Measurements from ENCODE around the gene RPL36. TPM values are rescaled to one million over a fixed set of nuclear protein-coding genes. Genes with fewer than 3 reads are reported as not detected.

Gene RPL36
- total RNA-seq, 1 experiment from 2014 or later = 951 TPM

DNA sequence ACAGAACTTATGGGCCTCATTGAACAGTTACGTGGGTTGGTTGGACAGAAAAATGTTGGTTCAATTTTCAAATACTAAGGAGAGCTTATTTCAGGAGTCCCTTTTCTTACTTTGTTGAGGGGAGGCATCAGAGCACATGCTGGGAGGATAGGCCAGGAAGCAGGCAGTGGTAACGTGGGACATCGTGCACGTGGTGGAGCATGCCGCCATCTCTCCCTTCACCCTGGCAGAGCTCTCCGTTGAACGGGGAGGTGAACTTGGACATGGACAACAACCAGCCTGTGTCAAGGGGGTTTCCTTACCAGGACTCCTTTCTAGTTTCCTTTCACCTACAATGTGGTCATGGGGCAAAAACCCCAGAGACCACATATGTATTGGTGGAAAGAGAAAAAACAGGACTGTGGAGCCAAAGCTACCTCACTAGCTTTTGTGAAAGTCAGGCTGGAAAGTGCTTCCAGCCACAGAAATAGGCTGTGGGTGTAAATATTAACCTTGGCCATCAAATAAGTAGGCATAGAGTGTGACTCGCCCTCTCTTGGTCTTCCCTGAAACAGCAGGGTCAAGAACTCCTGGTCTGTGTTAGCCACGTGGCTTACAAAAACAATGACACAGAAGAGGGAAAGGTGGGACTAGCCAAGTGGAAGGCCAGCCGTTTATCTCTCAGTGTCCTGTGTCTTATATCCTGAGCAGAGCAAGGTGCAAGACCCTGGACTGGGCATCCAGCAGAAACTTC lies 24.1 kb upstream of the RPL36 start:
- Histone ChIP-seq H3K9me3 (no peaks in the 10 kb centered on the region), H3K27me3 (replicated peaks; ENCODE audit: control insufficient read depth, insufficient read depth, low read length) (no peaks in the 10 kb centered on the region), H3K4me3 (ENCODE audit: low read depth, low read length) (no peak overlapping the region), H3K4me1 (peaks cover 4% of the 10 kb centered on the region; the same call in 1 of the 2 replicates), H3K36me3 (ENCODE audit: control insufficient read depth, insufficient read depth, low read length) (peaks cover 3% of the 10 kb centered on the region)
- intact Hi-C loops (cut with micrococcal nuclease; ENCODE audit: unreplicated experiment) = no loop called here
- TF ChIP-seq, protein P1, sequence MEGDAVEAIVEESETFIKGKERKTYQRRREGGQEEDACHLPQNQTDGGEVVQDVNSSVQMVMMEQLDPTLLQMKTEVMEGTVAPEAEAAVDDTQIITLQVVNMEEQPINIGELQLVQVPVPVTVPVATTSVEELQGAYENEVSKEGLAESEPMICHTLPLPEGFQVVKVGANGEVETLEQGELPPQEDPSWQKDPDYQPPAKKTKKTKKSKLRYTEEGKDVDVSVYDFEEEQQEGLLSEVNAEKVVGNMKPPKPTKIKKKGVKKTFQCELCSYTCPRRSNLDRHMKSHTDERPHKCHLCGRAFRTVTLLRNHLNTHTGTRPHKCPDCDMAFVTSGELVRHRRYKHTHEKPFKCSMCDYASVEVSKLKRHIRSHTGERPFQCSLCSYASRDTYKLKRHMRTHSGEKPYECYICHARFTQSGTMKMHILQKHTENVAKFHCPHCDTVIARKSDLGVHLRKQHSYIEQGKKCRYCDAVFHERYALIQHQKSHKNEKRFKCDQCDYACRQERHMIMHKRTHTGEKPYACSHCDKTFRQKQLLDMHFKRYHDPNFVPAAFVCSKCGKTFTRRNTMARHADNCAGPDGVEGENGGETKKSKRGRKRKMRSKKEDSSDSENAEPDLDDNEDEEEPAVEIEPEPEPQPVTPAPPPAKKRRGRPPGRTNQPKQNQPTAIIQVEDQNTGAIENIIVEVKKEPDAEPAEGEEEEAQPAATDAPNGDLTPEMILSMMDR (IDR thresholded peaks at IDR 0.05; ENCODE audit: insufficient read depth in 1 of 2, low read depth in 1 of 2, low read length in 1 of 2, severe bottlenecking in 1 of 2, unreplicated experiment in 1 of 2) = peak in 1 of 2 experiments; percentile 32
- BruUV-seq (replicated peaks) = no TSS peak
- ChIA-PET POLR2A (interaction anchor here (0.7 kb wide), 1 partner anchor 24 kb away, joined by 9 read pairs; no protein-coding TSS in a partner anchor), CTCF (no interaction called here)
- no peak for DNase-seq
- peaks cover 8% of the 10 kb centered on the region for H3K4me1 Mint-ChIP-seq (ENCODE audit: low read depth, unreplicated experiment)
- no peak overlapping the region for H3K4me3 Mint-ChIP-seq (ENCODE audit: unreplicated experiment)
- H3K27me3 Mint-ChIP-seq (ENCODE audit: insufficient read depth, unreplicated experiment) = no peaks in the 10 kb centered on the region
- peaks cover 97% of the 10 kb centered on the region for H3K36me3 Mint-ChIP-seq (ENCODE audit: insufficient read depth, unreplicated experiment)
- no peaks in the 10 kb centered on the region for H3K9me3 Mint-ChIP-seq (ENCODE audit: unreplicated experiment)
- no peak overlapping the region for H3K27ac Mint-ChIP-seq (ENCODE audit: unreplicated experiment)

DNA sequence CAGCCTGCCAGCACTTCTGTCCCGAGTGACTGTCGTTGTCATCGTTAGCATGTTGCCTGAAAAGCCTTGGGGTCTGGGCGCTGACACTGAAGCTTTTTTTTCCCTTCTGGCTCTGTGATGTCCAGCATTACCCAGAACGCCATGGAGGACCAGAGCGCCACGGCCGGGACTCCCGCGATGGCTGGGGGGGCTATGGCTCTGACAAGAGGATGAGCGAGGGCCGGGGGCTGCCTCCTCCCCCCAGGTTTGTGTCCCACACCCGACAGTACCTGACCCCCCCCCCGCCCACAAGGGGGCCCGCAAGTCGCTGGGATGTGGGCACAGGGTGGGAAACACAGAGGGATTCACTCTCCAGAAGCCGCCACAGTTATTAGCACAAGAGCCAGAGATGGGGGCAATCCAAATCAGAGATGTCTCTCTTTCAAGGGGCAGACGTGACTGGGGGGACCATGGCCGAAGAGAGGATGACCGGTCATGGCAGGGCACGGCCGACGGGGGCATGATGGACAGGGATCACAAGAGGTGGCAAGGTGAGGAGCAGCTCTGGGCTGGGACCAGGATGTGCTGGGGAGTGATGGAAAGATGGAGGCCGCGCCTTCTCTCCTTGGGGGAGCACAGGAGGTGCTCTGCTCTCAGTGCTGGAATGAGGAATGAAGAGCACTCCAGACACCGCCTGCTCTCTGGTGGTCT lies 23.0 kb upstream of the RPL36 start:
- peaks cover 3% of the 10 kb centered on the region for H3K36me3 ChIP-seq (ENCODE audit: control insufficient read depth, insufficient read depth, low read length)
- H3K36me3 Mint-ChIP-seq (ENCODE audit: insufficient read depth, unreplicated experiment) = peaks cover 97% of the 10 kb centered on the region

DNA sequence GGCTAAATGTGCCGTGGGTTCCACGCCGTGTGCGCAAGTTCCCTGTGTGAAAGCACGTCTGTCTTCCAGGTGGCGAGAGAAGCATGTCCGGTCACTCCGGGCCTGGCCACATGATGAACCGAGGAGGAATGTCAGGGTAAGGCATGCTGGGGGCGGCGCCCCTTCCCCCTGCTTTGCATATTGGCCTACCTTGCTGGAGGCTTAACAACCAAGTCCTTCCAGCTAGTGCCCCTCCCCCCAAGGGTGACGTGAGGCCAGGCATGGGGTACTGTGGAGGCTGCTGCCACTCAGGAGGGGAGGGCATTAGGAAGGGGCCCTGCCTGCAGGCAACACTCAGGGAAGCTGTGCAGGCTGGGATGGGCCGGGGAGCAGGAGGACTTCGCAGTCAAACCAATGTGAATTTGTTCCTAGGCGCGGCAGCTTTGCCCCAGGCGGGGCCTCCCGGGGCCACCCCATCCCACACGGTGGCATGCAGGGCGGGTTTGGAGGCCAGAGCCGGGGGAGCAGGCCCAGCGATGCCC lies 22.3 kb upstream of the RPL36 start:
- peak overlapping the region; percentile 81 for H3K27ac Mint-ChIP-seq (ENCODE audit: unreplicated experiment)
- H3K4me3 ChIP-seq (ENCODE audit: low read depth, low read length) = no peak overlapping the region
- CTCF ChIA-PET = no interaction called here

More for the DNA sequence above, 23.0 kb upstream of the RPL36 start:
- H3K27me3 Mint-ChIP-seq (ENCODE audit: insufficient read depth, unreplicated experiment) = no peaks in the 10 kb centered on the region
- peaks cover 8% of the 10 kb centered on the region for H3K4me1 Mint-ChIP-seq (ENCODE audit: low read depth, unreplicated experiment)
- H3K4me3 Mint-ChIP-seq (ENCODE audit: unreplicated experiment) = peak overlapping the region; percentile 31
- BruUV-seq (replicated peaks) = no TSS peak
- Histone ChIP-seq H3K27me3 (replicated peaks; ENCODE audit: control insufficient read depth, insufficient read depth, low read length) (no peaks in the 10 kb centered on the region), H3K9me3 (no peaks in the 10 kb centered on the region), H3K4me3 (ENCODE audit: low read depth, low read length) (no peak overlapping the region), H3K4me1 (peaks cover 4% of the 10 kb centered on the region; the same call in 1 of the 2 replicates)
- H3K27ac Mint-ChIP-seq (ENCODE audit: unreplicated experiment) = peak overlapping the region; percentile 81
- no peak for DNase-seq
- CTCF ChIA-PET = interaction anchor here (0.7 kb wide), 1 partner anchor 20 kb away, joined by 3 read pairs; no protein-coding TSS in a partner anchor
- H3K9me3 Mint-ChIP-seq (ENCODE audit: unreplicated experiment) = no peaks in the 10 kb centered on the region
- POLR2A ChIA-PET = no interaction called here
- TF ChIP-seq, protein P1 (IDR thresholded peaks at IDR 0.05; ENCODE audit: insufficient read depth in 1 of 2, low read depth in 1 of 2, low read length in 1 of 2, severe bottlenecking in 1 of 2, unreplicated experiment in 1 of 2) = no peak
- intact Hi-C loops (cut with micrococcal nuclease; ENCODE audit: unreplicated experiment) = no loop called here

More for the DNA sequence above, 22.3 kb upstream of the RPL36 start:
- Mint-ChIP-seq H3K4me3 (ENCODE audit: unreplicated experiment) (no peak overlapping the region), H3K36me3 (ENCODE audit: insufficient read depth, unreplicated experiment) (peaks cover 97% of the 10 kb centered on the region), H3K9me3 (ENCODE audit: unreplicated experiment) (no peaks in the 10 kb centered on the region), H3K27me3 (ENCODE audit: insufficient read depth, unreplicated experiment) (no peaks in the 10 kb centered on the region), H3K4me1 (ENCODE audit: low read depth, unreplicated experiment) (peaks cover 8% of the 10 kb centered on the region)
- Histone ChIP-seq H3K4me1 (peaks cover 4% of the 10 kb centered on the region; the same call in 1 of the 2 replicates), H3K36me3 (ENCODE audit: control insufficient read depth, insufficient read depth, low read length) (peaks cover 3% of the 10 kb centered on the region), H3K27me3 (replicated peaks; ENCODE audit: control insufficient read depth, insufficient read depth, low read length) (no peaks in the 10 kb centered on the region), H3K9me3 (no peaks in the 10 kb centered on the region)
- intact Hi-C loops (cut with micrococcal nuclease; ENCODE audit: unreplicated experiment) = no loop called here
- peak; percentile 63 to 66 for DNase-seq
- TF ChIP-seq, protein P1 (IDR thresholded peaks at IDR 0.05; ENCODE audit: insufficient read depth in 1 of 2, low read depth in 1 of 2, low read length in 1 of 2, severe bottlenecking in 1 of 2, unreplicated experiment in 1 of 2) = no peak
- POLR2A ChIA-PET = no interaction called here
- TSS peak; percentile 11 for BruUV-seq (replicated peaks)

Measured in Caco-2 (cell line).